GM23248 (cell line): Measurements from ENCODE around the gene IVD.

ENCODE experiments used
- EZH2 ChIP-seq: fragments of 200-600 bp; sonication (generic); IDR thresholded peaks from 2 replicates; pipeline ENCODE4 v1.6.1; 2018; ENCODE audit warnings: antibody characterized with exemption, mild to moderate bottlenecking; ENCODE audit not compliant: insufficient read depth, poor library complexity, severe bottlenecking
- EZH2phosphoT487 ChIP-seq: fragments of 200-600 bp; sonication (generic); IDR thresholded peaks from 2 replicates; pipeline ENCODE4 v1.6.1; 2018; ENCODE audit warnings: antibody characterized with exemption, moderate library complexity, mild to moderate bottlenecking, low read depth; ENCODE audit not compliant: insufficient read depth

DNA sequence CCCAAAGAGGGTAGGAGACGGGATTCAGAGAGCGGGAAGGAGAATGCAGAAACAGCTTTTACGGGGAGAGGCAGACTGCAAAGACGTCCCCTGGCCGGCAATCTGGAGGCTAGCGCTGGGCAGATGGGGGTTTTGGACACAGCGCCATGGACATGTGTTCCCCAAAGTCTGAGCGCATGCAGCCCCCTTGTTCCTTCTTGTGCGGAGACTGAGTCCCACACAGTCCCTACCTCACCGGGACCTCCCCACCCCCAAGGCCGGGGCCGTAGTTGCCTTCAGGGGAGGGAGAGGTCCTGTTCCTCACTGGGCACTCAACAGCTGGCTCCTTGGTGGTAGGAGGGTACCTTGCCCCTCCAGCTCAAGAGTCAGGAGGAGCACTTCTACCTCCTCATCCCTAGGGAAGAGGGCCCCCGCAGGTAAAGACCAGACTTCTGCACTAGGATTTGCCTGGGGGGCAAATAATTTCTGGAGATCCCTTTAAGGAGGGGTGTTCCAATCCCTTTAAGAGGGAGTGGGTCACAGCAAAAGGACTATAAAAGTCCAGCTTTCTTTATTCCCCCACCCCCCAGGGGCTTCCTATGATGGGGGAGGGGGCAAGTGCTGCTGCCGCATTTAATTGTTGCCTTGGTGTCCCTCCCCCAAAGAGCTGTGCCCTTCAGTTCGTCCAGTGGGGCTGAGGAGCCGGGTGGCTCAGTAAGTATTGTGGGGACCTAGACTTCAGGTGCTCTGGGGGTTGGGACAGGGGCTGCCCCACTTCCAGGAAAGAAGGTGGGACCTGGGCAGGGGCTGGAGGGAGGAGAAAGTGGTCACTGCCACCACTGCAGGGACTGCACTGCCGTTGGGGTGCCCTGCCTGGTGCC lies 31.5 kb downstream of the IVD start:
- peak; percentile 66 for TF ChIP-seq EZH2
- 0 out of 2 replicates have a peak, but pooled peaks have one; percentile 51 for TF ChIP-seq EZH2phosphoT487
